ENCODE data around the gene HLA-DQA2.
"Not testable (repeated sequence)": the region's sequence is repeated elsewhere in the genome, so short reads cannot be mapped to it uniquely, and the experiment has no call there.

HLA-DQA2 gene

DNA sequence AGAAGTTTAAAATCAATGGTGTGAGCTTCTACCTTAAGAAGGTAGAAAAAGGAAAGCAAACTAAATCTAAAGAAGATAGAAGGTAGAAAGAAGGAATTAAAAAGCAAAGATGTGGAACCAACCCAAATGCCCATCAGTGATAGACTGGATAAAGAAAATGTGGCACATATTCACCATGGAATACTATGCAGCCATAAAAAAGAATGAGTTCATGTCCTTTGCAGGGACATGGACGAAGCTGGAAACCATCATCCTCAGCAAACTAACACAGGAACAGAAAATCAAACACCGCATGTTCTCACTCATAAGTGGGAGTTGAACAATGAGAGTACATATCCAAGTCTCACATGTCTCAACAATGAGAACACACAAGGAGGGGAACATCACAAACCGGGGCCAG lies 36.0 kb upstream of the HLA-DQA2 start:
- not testable (repeated sequence) for H3K79me1 ChIP-seq (ENCODE audit: low read length); H3K4me3 ChIP-seq (ENCODE audit: low read length); H3K56ac ChIP-seq (ENCODE audit: low read length); H3K18ac ChIP-seq (ENCODE audit: low read length); H3K4me1 ChIP-seq (ENCODE audit: control insufficient read depth, low read depth, low read length); H3K79me2 ChIP-seq (ENCODE audit: control insufficient read depth, insufficient read depth, low read length); H3K27me3 ChIP-seq (ENCODE audit: insufficient read depth, low read length, poor library complexity); H3K27ac ChIP-seq (ENCODE audit: low read depth, low read length); H2BK15ac ChIP-seq (replicated peaks; ENCODE audit: low read depth); H3K36me3 ChIP-seq (ENCODE audit: control insufficient read depth, insufficient read depth, low read length); H2AK5ac ChIP-seq (ENCODE audit: low read length); H4K5ac ChIP-seq (ENCODE audit: low read length); H4K8ac ChIP-seq (ENCODE audit: low read depth, low read length); H2BK5ac ChIP-seq (ENCODE audit: low read length); H3K4me2 ChIP-seq (ENCODE audit: low read length); H2BK120ac ChIP-seq (ENCODE audit: low read depth, low read length); DNase-seq; H3K4ac ChIP-seq (ENCODE audit: low read depth, low read length); H3K9ac ChIP-seq (ENCODE audit: low read length); H3K23ac ChIP-seq (ENCODE audit: low read length)
- WGBS (ENCODE audit: extremely low coverage, insufficient coverage, low lambda C conversion rate) = no CpG with 5 or more reads among the region's 3 CpGs

DNA sequence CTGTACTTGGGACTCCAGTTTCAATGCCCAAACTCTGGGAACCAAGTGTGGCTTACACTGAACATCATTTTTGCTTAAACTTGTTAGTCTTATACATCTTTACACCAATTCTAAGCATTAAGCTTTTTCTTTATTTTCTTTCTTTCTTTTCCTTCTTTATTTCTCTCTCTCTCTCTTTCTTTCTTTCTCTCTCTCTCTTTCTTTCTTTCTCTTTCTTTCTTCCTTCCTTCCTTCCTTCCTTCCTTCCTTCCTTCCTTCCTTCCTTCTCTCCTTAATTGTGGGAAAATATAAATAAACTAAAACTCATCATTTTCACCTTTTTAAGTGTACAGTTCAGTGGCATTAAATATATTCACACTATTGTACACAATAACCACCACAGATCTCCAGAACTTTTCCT lies 31.6 kb upstream of the HLA-DQA2 start:
- H3K56ac ChIP-seq (ENCODE audit: low read length) = no peak overlapping the region
- no peak overlapping the region for H4K5ac ChIP-seq (ENCODE audit: low read length)
- no peak overlapping the region for H3K4ac ChIP-seq (ENCODE audit: low read depth, low read length)
- no peak overlapping the region for H2BK5ac ChIP-seq (ENCODE audit: low read length)
- no peak overlapping the region for H2BK15ac ChIP-seq (replicated peaks; ENCODE audit: low read depth)
- DNase-seq = no peak
- H2AK5ac ChIP-seq (ENCODE audit: low read length) = no peak overlapping the region
- no peaks in the 10 kb centered on the region for H3K79me2 ChIP-seq (ENCODE audit: control insufficient read depth, insufficient read depth, low read length)
- no peak overlapping the region for H4K8ac ChIP-seq (ENCODE audit: low read depth, low read length)
- H3K4me3 ChIP-seq (ENCODE audit: low read length) = no peak overlapping the region
- H3K36me3 ChIP-seq (ENCODE audit: control insufficient read depth, insufficient read depth, low read length) = no peaks in the 10 kb centered on the region
- H3K27me3 ChIP-seq (ENCODE audit: insufficient read depth, low read length, poor library complexity) = no peaks in the 10 kb centered on the region
- no peak overlapping the region for H3K23ac ChIP-seq (ENCODE audit: low read length)
- H3K4me1 ChIP-seq (ENCODE audit: control insufficient read depth, low read depth, low read length) = no peaks in the 10 kb centered on the region
- H3K79me1 ChIP-seq (ENCODE audit: low read length) = no peaks in the 10 kb centered on the region
- no peak overlapping the region for H3K4me2 ChIP-seq (ENCODE audit: low read length)
- no peak overlapping the region for H3K27ac ChIP-seq (ENCODE audit: low read depth, low read length)
- no peak overlapping the region for H2BK120ac ChIP-seq (ENCODE audit: low read depth, low read length)
- H3K9ac ChIP-seq (ENCODE audit: low read length) = no peak overlapping the region
- H3K18ac ChIP-seq (ENCODE audit: low read length) = no peak overlapping the region

DNA sequence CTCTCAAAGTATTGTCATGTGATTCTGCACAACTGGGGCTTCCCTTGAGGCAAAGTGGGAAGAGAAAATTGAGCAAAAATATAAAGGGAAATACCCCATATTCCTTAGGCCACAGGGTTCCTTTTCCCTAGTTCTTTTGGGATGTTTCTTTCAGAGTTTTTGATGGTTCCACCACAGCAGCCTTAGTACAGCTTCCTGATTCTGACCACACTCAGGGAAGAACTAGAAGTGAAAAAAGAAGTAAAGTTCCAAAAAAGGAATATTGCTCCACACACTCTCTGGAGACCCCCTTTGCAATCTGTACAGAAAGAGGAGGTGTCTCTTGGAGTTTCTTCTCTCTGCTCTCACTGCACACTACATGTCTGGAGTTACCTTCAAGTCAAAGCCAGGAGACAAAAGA lies 27.9 kb upstream of the HLA-DQA2 start:
- no peaks in the 10 kb centered on the region for H3K79me1 ChIP-seq (ENCODE audit: low read length)
- H4K8ac ChIP-seq (ENCODE audit: low read depth, low read length) = no peak overlapping the region
- no peak overlapping the region for H2BK15ac ChIP-seq (replicated peaks; ENCODE audit: low read depth)
- no peak overlapping the region for H2BK5ac ChIP-seq (ENCODE audit: low read length)
- no peak overlapping the region for H3K4me2 ChIP-seq (ENCODE audit: low read length)
- H3K79me2 ChIP-seq (ENCODE audit: control insufficient read depth, insufficient read depth, low read length) = no peaks in the 10 kb centered on the region
- no peak for DNase-seq
- H2BK120ac ChIP-seq (ENCODE audit: low read depth, low read length) = no peak overlapping the region
- H3K9ac ChIP-seq (ENCODE audit: low read length) = no peak overlapping the region
- H3K4me3 ChIP-seq (ENCODE audit: low read length) = no peak overlapping the region
- no peaks in the 10 kb centered on the region for H3K27me3 ChIP-seq (ENCODE audit: insufficient read depth, low read length, poor library complexity)
- no peak overlapping the region for H3K23ac ChIP-seq (ENCODE audit: low read length)
- H3K56ac ChIP-seq (ENCODE audit: low read length) = no peak overlapping the region
- H3K18ac ChIP-seq (ENCODE audit: low read length) = no peak overlapping the region
- no peaks in the 10 kb centered on the region for H3K36me3 ChIP-seq (ENCODE audit: control insufficient read depth, insufficient read depth, low read length)
- no peak overlapping the region for H3K4ac ChIP-seq (ENCODE audit: low read depth, low read length)
- H2AK5ac ChIP-seq (ENCODE audit: low read length) = no peak overlapping the region
- H3K27ac ChIP-seq (ENCODE audit: low read depth, low read length) = no peak overlapping the region
- H4K5ac ChIP-seq (ENCODE audit: low read length) = no peak overlapping the region
- H3K4me1 ChIP-seq (ENCODE audit: control insufficient read depth, low read depth, low read length) = no peaks in the 10 kb centered on the region

DNA sequence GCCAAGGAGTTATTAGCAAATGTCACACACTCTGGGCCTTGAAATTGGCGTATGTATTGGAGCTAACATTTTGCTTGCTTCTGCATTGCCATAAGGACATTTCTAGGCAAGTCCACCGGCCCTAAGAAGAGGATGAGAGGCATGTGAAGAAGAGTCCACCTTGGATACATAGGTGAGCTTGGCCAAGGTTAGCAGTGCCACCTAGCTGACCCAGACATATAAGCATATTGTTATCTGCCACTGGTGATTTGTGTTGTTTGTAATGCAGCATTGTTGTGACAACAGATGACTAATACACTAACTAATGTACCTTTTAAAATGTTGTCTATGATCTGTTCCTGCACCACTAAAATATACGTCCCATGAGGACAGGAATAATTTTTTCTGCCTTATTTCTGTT lies 24.8 kb upstream of the HLA-DQA2 start:
- no peak overlapping the region for H3K56ac ChIP-seq (ENCODE audit: low read length)
- no peak overlapping the region for H3K23ac ChIP-seq (ENCODE audit: low read length)
- H4K5ac ChIP-seq (ENCODE audit: low read length) = no peak overlapping the region
- no peak overlapping the region for H3K18ac ChIP-seq (ENCODE audit: low read length)
- H3K4ac ChIP-seq (ENCODE audit: low read depth, low read length) = no peak overlapping the region
- no peak overlapping the region for H2AK5ac ChIP-seq (ENCODE audit: low read length)
- no peak overlapping the region for H2BK120ac ChIP-seq (ENCODE audit: low read depth, low read length)
- no peaks in the 10 kb centered on the region for H3K79me2 ChIP-seq (ENCODE audit: control insufficient read depth, insufficient read depth, low read length)
- H2BK5ac ChIP-seq (ENCODE audit: low read length) = no peak overlapping the region
- no peak overlapping the region for H4K8ac ChIP-seq (ENCODE audit: low read depth, low read length)
- no peak overlapping the region for H3K27ac ChIP-seq (ENCODE audit: low read depth, low read length)
- no peaks in the 10 kb centered on the region for H3K36me3 ChIP-seq (ENCODE audit: control insufficient read depth, insufficient read depth, low read length)
- H3K79me1 ChIP-seq (ENCODE audit: low read length) = no peaks in the 10 kb centered on the region
- no peak overlapping the region for H3K9ac ChIP-seq (ENCODE audit: low read length)
- WGBS (ENCODE audit: extremely low coverage, insufficient coverage, low lambda C conversion rate) = no CpG with 5 or more reads among the region's 3 CpGs
- no peaks in the 10 kb centered on the region for H3K27me3 ChIP-seq (ENCODE audit: insufficient read depth, low read length, poor library complexity)
- H3K4me1 ChIP-seq (ENCODE audit: control insufficient read depth, low read depth, low read length) = no peaks in the 10 kb centered on the region
- H3K4me3 ChIP-seq (ENCODE audit: low read length) = no peak overlapping the region
- peak; percentile 16 for DNase-seq
- H2BK15ac ChIP-seq (replicated peaks; ENCODE audit: low read depth) = no peak overlapping the region
- H3K4me2 ChIP-seq (ENCODE audit: low read length) = no peak overlapping the region

DNA sequence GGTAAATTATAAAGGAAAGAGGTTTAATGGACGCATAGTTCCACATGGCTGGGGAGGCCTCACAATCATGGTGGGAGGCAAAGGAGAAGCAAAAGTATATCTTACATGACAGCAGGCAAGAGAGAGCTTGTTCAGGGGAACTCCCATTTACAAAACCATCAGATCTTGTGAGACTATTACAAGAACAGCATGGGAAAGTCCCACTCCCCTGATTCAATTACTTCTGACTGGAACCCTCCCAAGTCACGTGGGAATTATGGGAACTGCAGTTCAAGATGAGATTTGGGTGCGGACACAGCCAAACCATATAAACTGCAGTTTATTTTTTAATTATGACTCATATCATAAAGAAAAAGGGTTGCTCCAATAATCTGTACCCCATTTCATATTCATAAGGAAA lies 22.3 kb upstream of the HLA-DQA2 start:
- Histone ChIP-seq H4K8ac (ENCODE audit: low read depth, low read length) (no peak overlapping the region), H2BK120ac (ENCODE audit: low read depth, low read length) (no peak overlapping the region), H3K4me3 (ENCODE audit: low read length) (no peak overlapping the region), H3K4ac (ENCODE audit: low read depth, low read length) (no peak overlapping the region), H2BK15ac (replicated peaks; ENCODE audit: low read depth) (no peak overlapping the region), H3K79me2 (ENCODE audit: control insufficient read depth, insufficient read depth, low read length) (no peaks in the 10 kb centered on the region), H3K4me2 (ENCODE audit: low read length) (no peak overlapping the region), H3K18ac (ENCODE audit: low read length) (no peak overlapping the region), H3K27ac (ENCODE audit: low read depth, low read length) (no peak overlapping the region), H3K79me1 (ENCODE audit: low read length) (no peaks in the 10 kb centered on the region), H3K36me3 (ENCODE audit: control insufficient read depth, insufficient read depth, low read length) (no peaks in the 10 kb centered on the region), H3K23ac (ENCODE audit: low read length) (no peak overlapping the region), H2BK5ac (ENCODE audit: low read length) (no peak overlapping the region), H2AK5ac (ENCODE audit: low read length) (no peak overlapping the region), H3K27me3 (ENCODE audit: insufficient read depth, low read length, poor library complexity) (no peaks in the 10 kb centered on the region), H3K4me1 (ENCODE audit: control insufficient read depth, low read depth, low read length) (no peaks in the 10 kb centered on the region), H4K5ac (ENCODE audit: low read length) (no peak overlapping the region), H3K9ac (ENCODE audit: low read length) (no peak overlapping the region), H3K56ac (ENCODE audit: low read length) (no peak overlapping the region)
- no peak for DNase-seq
- no CpG with 5 or more reads among the region's 3 CpGs for WGBS (ENCODE audit: extremely low coverage, insufficient coverage, low lambda C conversion rate)

DNA sequence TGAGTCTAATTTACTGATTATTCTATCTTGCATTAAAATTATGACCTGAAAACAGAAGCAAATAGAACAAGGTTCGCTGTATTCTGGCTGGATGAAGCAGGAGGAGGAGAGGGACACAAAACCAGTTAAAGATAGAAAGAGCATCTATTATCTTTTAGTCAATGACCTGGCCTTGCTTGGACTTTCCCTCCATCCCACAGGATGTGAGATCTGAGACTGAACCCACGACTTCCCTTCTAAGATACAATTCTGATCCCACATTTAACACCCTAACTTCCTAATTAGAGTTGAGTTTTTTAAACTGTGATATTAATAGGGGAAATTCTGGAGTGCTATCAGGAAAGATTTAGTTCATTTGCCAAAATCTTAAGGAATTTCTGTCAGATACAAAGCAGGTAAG lies 3.1 kb upstream of the HLA-DQA2 start:
- no peaks in the 10 kb centered on the region for H3K79me1 ChIP-seq (ENCODE audit: low read length)
- H3K4me2 ChIP-seq (ENCODE audit: low read length) = no peak overlapping the region
- no peak overlapping the region for H4K8ac ChIP-seq (ENCODE audit: low read depth, low read length)
- no peaks in the 10 kb centered on the region for H3K4me1 ChIP-seq (ENCODE audit: control insufficient read depth, low read depth, low read length)
- no peaks in the 10 kb centered on the region for H3K27me3 ChIP-seq (ENCODE audit: insufficient read depth, low read length, poor library complexity)
- no peak overlapping the region for H2BK5ac ChIP-seq (ENCODE audit: low read length)
- no peak for DNase-seq
- no peaks in the 10 kb centered on the region for H3K79me2 ChIP-seq (ENCODE audit: control insufficient read depth, insufficient read depth, low read length)
- H3K4ac ChIP-seq (ENCODE audit: low read depth, low read length) = no peak overlapping the region
- no peak overlapping the region for H2BK120ac ChIP-seq (ENCODE audit: low read depth, low read length)
- H3K4me3 ChIP-seq (ENCODE audit: low read length) = no peak overlapping the region
- WGBS (ENCODE audit: extremely low coverage, insufficient coverage, low lambda C conversion rate) = no CpG with 5 or more reads among the region's 2 CpGs
- H2AK5ac ChIP-seq (ENCODE audit: low read length) = no peak overlapping the region
- no peak overlapping the region for H3K9ac ChIP-seq (ENCODE audit: low read length)
- H3K36me3 ChIP-seq (ENCODE audit: control insufficient read depth, insufficient read depth, low read length) = no peaks in the 10 kb centered on the region
- no peak overlapping the region for H3K27ac ChIP-seq (ENCODE audit: low read depth, low read length)
- H3K23ac ChIP-seq (ENCODE audit: low read length) = no peak overlapping the region
- H2BK15ac ChIP-seq (replicated peaks; ENCODE audit: low read depth) = no peak overlapping the region
- no peak overlapping the region for H3K18ac ChIP-seq (ENCODE audit: low read length)
- H4K5ac ChIP-seq (ENCODE audit: low read length) = no peak overlapping the region
- no peak overlapping the region for H3K56ac ChIP-seq (ENCODE audit: low read length)

Data from mesendoderm (in vitro differentiated cells).